HepG2 (cell line): Measurements from ENCODE around the gene TACO1. TPM values are rescaled to one million over a fixed set of nuclear protein-coding genes. Genes with fewer than 3 reads are reported as not detected.

Experiments
- ATAC-seq: fragments of 200-7000 bp; cut with Tn5 transposase; 3 replicates; pipeline ENCODE4 v1.9.1; 2020; ENCODE audit warnings: mild to moderate bottlenecking, moderate library complexity
- BruUV-seq: library from RNA; stranded (reverse); fragments of 400-500 nt; replicated peaks from 2 replicates; lab custom pipeline; 2021; lab: Mats Ljungman, UMichigan
- CTCF ChIA-PET: fragments of 300-600 bp; formaldehyde crosslinking; extraction: SDS; loops from one replicate; lab custom pipeline; 2021; ENCODE audit warnings: low total read pairs, inconsistent platforms, low intra/inter-chr PET ratio; lab: Yijun Ruan, JAX
- POLR2A ChIA-PET: fragments of 350-600 bp; sonication (Branson Sonifier 250); formaldehyde crosslinking; loops from one replicate; lab custom pipeline; 2020; ENCODE audit warnings: antibody characterized with exemption, inconsistent platforms; lab: Yijun Ruan, JAX
- DNase-seq: peaks from one replicate; pipeline ENCODE4 v3.0.0-alpha.2; 2015; ENCODE audit warnings: low spot score
- FAIRE-seq: peaks from 3 replicates; lab custom pipeline; 2011; peaks lifted over from hg19 to GRCh38; lab: Jason Lieb, UNC
- H2AFZ ChIP-seq: one replicate; pipeline ENCODE4 v1.6.1; 2011; ENCODE audit warnings: low read length, inconsistent platforms
- H3K27ac ChIP-seq: fragments of 300-600 bp; 3 replicates; pipeline ENCODE4 v1.8.0; 2011; ENCODE audit warnings: mixed run types, mild to moderate bottlenecking, mixed read lengths, low read length, inconsistent platforms; ENCODE audit not compliant: insufficient read depth; ENCODE audit errors: extremely low read length
- H3K27me3 ChIP-seq, 2 experiments: fragments of 200-600 bp in 1 of 2; 2 replicates in 1 of 2; 3 replicates in 1 of 2; pipeline versions ENCODE4 v1.6.0 to v1.8.0; 2011; ENCODE audit warnings: low read length in 2 of 2, mild to moderate bottlenecking in 2 of 2, moderate library complexity in 2 of 2, inconsistent platforms in 1 of 2; ENCODE audit not compliant: insufficient read depth in 2 of 2, control insufficient read depth in 1 of 2
- H3K36me3 ChIP-seq, 2 experiments: fragments of 200-600 bp in 1 of 2; replicated peaks in 1 of 2; 2 replicates in 1 of 2; 3 replicates in 1 of 2; pipeline versions ENCODE4 v1.5.1 to v1.8.0; 2011; ENCODE audit warnings: low read length in 2 of 2, inconsistent platforms in 1 of 2; ENCODE audit not compliant: insufficient read depth in 2 of 2, control insufficient read depth in 1 of 2
- H3K4me1 ChIP-seq: 2 replicates; pipeline ENCODE4 v1.5.1; 2012; ENCODE audit warnings: low read length, inconsistent platforms; ENCODE audit not compliant: insufficient read depth
- H3K4me2 ChIP-seq: 2 replicates; pipeline ENCODE4 v1.6.0; 2011; ENCODE audit warnings: low read depth, low read length, inconsistent platforms
- H3K4me3 ChIP-seq, 3 experiments: fragments of 200-600 bp in 1 of 3; sonication (generic), shearing (Covaris generic) in 1 of 3; replicated peaks in 1 of 3; 2 replicates each; pipeline ENCODE4 v1.5.1; 2011 to 2016; ENCODE audit warnings: low read length in 3 of 3, inconsistent platforms in 2 of 3, low read depth in 2 of 3, mild to moderate bottlenecking in 2 of 3, control low read depth in 1 of 3, mixed read lengths in 1 of 3; ENCODE audit not compliant: insufficient read depth in 1 of 3
- H3K79me2 ChIP-seq: one replicate; pipeline ENCODE4 v1.6.1; 2011; ENCODE audit warnings: low read length, inconsistent platforms; ENCODE audit not compliant: insufficient read depth
- H3K9ac ChIP-seq: 2 replicates; pipeline ENCODE4 v1.6.0; 2011; ENCODE audit warnings: mild to moderate bottlenecking, low read depth, low read length, inconsistent platforms; ENCODE audit not compliant: insufficient read depth
- H3K9me3 ChIP-seq: 2 replicates; pipeline ENCODE4 v1.5.1; 2012; ENCODE audit warnings: mild to moderate bottlenecking, low read length
- H4K20me1 ChIP-seq: 2 replicates; pipeline ENCODE4 v1.6.0; 2011; ENCODE audit warnings: inconsistent platforms, mild to moderate bottlenecking, low read length, moderate library complexity; ENCODE audit not compliant: insufficient read depth
- BCL6 ChIP-seq: IDR thresholded peaks from 2 replicates; pipeline ENCODE4 v1.6.1; 2016; ENCODE audit warnings: missing genetic modification reagents, missing compliant biosample characterization
- CTCF ChIP-seq: sonication (generic); formaldehyde crosslinking; IDR thresholded peaks from 2 replicates; pipeline ENCODE4 v1.5.0; 2020; ENCODE audit warnings: mild to moderate bottlenecking, missing genetic modification reagents, moderate library complexity
- FOXP1 ChIP-seq, 2 experiments: fragments of 450-650 bp in 1 of 2; IDR thresholded peaks; 2 replicates each; pipeline ENCODE4 v1.6.1; 2017 to 2018; ENCODE audit warnings: antibody characterized with exemption in 1 of 2
- FOXP4 ChIP-seq: sonication (generic); formaldehyde crosslinking; IDR thresholded peaks from 2 replicates; pipeline ENCODE4 v1.4.0; 2020; ENCODE audit warnings: missing genetic modification reagents
- HNF4A ChIP-seq: sonication (generic); formaldehyde crosslinking; IDR thresholded peaks from 2 replicates; pipeline ENCODE4 v1.4.0; 2020; ENCODE audit warnings: missing genetic modification reagents
- MED1 ChIP-seq: sonication (generic); formaldehyde crosslinking; IDR thresholded peaks from 2 replicates; pipeline ENCODE4 v1.4.0; 2020; ENCODE audit warnings: missing genetic modification reagents
- NONO ChIP-seq, 2 experiments: fragments of 450-650 bp in 1 of 2; sonication (generic) in 1 of 2; formaldehyde crosslinking in 1 of 2; IDR thresholded peaks in 1 of 2; conservative IDR thresholded peaks in 1 of 2; 2 replicates each; pipeline versions ENCODE4 v1.6.1 to v1.8.0; 2017 to 2022; ENCODE audit warnings: mild to moderate bottlenecking in 1 of 2, missing genetic modification reagents in 1 of 2, moderate library complexity in 1 of 2
- RARA ChIP-seq: IDR thresholded peaks from 2 replicates; pipeline ENCODE4 v1.6.1; 2016; ENCODE audit warnings: missing genetic modification reagents, missing compliant biosample characterization
- SRSF1 ChIP-seq: fragments of 200-400 bp; formaldehyde crosslinking; optimal IDR thresholded peaks from 2 replicates; pipeline ENCODE3; 2017; ENCODE audit warnings: mild to moderate bottlenecking, low read depth, low read length, moderate library complexity
- TCF7 ChIP-seq: sonication (generic); IDR thresholded peaks from 2 replicates; pipeline ENCODE4 v1.6.1; 2016; ENCODE audit warnings: antibody characterized with exemption, low read depth
- THRA ChIP-seq: sonication (generic); formaldehyde crosslinking; IDR thresholded peaks from 2 replicates; pipeline ENCODE4 v1.4.0; 2020; ENCODE audit warnings: missing genetic modification reagents, borderline replicate concordance
- ZBTB7B ChIP-seq: sonication (generic); formaldehyde crosslinking; IDR thresholded peaks from 2 replicates; pipeline ENCODE4 v1.4.0; 2020; ENCODE audit warnings: missing genetic modification reagents
- ZFX ChIP-seq: sonication (generic); formaldehyde crosslinking; IDR thresholded peaks from 2 replicates; pipeline ENCODE4 v1.4.0; 2020; ENCODE audit warnings: mild to moderate bottlenecking, low read depth, missing genetic modification reagents, moderate library complexity
- ZNF143 ChIP-seq: sonication (generic); formaldehyde crosslinking; IDR thresholded peaks from 2 replicates; pipeline ENCODE4 v1.4.0; 2020; ENCODE audit warnings: missing genetic modification reagents
- ZNF33B ChIP-seq: sonication (generic); formaldehyde crosslinking; IDR thresholded peaks from 2 replicates; pipeline ENCODE4 v1.5.1; 2020; ENCODE audit warnings: mild to moderate bottlenecking, missing genetic modification reagents
- ZNF441 ChIP-seq: sonication (generic); formaldehyde crosslinking; IDR thresholded peaks from 2 replicates; pipeline ENCODE4 v1.7.0; 2021; ENCODE audit warnings: missing genetic modification reagents, borderline replicate concordance
- ZNF710 ChIP-seq: sonication (generic); formaldehyde crosslinking; IDR thresholded peaks from 2 replicates; pipeline ENCODE4 v1.5.0; 2020; ENCODE audit warnings: mild to moderate bottlenecking, missing genetic modification reagents, borderline replicate concordance
- WGBS: methylation state at CpG from one replicate; pipeline ENCODE4 v1.1.6; 2017; ENCODE audit warnings: low lambda C conversion rate; 5-methylcytosine and 5-hydroxymethylcytosine counted together
- in situ Hi-C: cut with HindIII; loops from 2 replicates; pipeline ENCODE4 v1.10.0; 2017; ENCODE audit warnings: low pct_unique_long_range_greater_than_20kb; ENCODE audit not compliant: extremely low pct_ligation_motif_present
- intact Hi-C: fragments of 100-400 bp; cut with micrococcal nuclease; formaldehyde crosslinking; loops from one replicate; pipeline ENCODE4 v1.10.0; 2022; ENCODE audit not compliant: unreplicated experiment
- polyA plus RNA-seq, 8 experiments: library from polyadenylated mRNA; depleted of rRNA in 3 of 8; stranded (reverse) in 7 of 8; unstranded in 1 of 8; fragments of >200 nt; fragmentation: Illumina TruSeq in 4 of 8; extraction: Trizol in 4 of 8; gene quantifications; 2 replicates each; pipeline versions ENCODE4 v1.2.1 to v1.2.3, GENCODE V29; 2011 to 2016; ENCODE audit warnings: low read depth in 4 of 8, missing spikeins in 1 of 8, mixed read lengths in 1 of 8; ENCODE audit not compliant: insufficient read depth in 1 of 8
- total RNA-seq, 5 experiments: library from RNA; depleted of rRNA; stranded (reverse); fragments of >200 nt; fragmentation: Illumina TruSeq; extraction: Trizol; gene quantifications; 2 replicates each; pipeline ENCODE4 v1.2.3, GENCODE V29; 2016; ENCODE audit warnings: low read depth in 1 of 5

Gene TACO1
- total and polyA plus RNA-seq, 2 of the 13 experiments (the other 11 are each of a cell fraction or from before 2014, with no cell fraction given) = 34.7 to 53.6 TPM

GRCh38 chr17:63639125-63639524 is 38.4 kb downstream of the TACO1 start:
- Histone ChIP-seq H2AFZ (no peak overlapping the region), H3K4me2 (peak overlapping the region; percentile 33; the same call in 1 of the 2 replicates), H3K4me3 (no peak overlapping the region), H4K20me1 (no peaks in the 10 kb centered on the region), H3K9ac (no peak overlapping the region), H3K79me2 (no peaks in the 10 kb centered on the region), H3K9me3 (no peaks in the 10 kb centered on the region), H3K4me1 (peaks cover 14% of the 10 kb centered on the region), H3K27ac (peak overlapping the region; percentile 41), H3K27me3 (no peaks in the 10 kb centered on the region), H3K36me3 (peaks cover 9 to 26% of the 10 kb centered on the region in 2 experiments)
- WGBS = 2% methylated on average over 1 of the region's 1 CpG
- POLR2A ChIA-PET = interaction anchor here (2.3 kb wide), 1 partner anchor 17 kb away, joined by 8 read pairs; the partner anchor contains the start of gene MAP3K3
- in situ Hi-C loops (no loop called here), intact Hi-C loops (no loop called here)
- CTCF ChIA-PET = no interaction called here
- no TSS peak for BruUV-seq
- ATAC-seq (peak; percentile 79), DNase-seq (peak; percentile 39), FAIRE-seq (no peak)
- TF ChIP-seq ZNF441 (CRISPR knock-in tag) (no peak), HNF4A (CRISPR knock-in tag) (peak; percentile 56; the same call in 1 of the 2 replicates), ZNF143 (CRISPR knock-in tag) (no peak), ZFX (CRISPR knock-in tag) (peak; percentile 42; the same call in 1 of the 2 replicates), THRA (CRISPR knock-in tag) (peak; percentile 55; the same call in 1 of the 2 replicates), ZBTB7B (CRISPR knock-in tag) (0 out of 2 replicates have a peak, but pooled peaks have one; percentile 35), SRSF1 (no peak), ZNF33B (CRISPR knock-in tag) (no peak), ZNF710 (CRISPR knock-in tag) (peak; percentile 23; the same call in 1 of the 2 replicates), FOXP4 (CRISPR knock-in tag) (peak; percentile 44; the same call in 1 of the 2 replicates), MED1 (CRISPR knock-in tag) (peak; percentile 44; the same call in 1 of the 2 replicates), CTCF (peak; percentile 44), TCF7 (peak; percentile 51; the same call in 1 of the 2 replicates), BCL6 (CRISPR knock-in tag) (0 out of 2 replicates have a peak, but pooled peaks have one; percentile 11), NONO (IDR thresholded peaks at IDR 0.05) (no peak), NONO (CRISPR knock-in tag; conservative IDR thresholded peaks at IDR 0.05) (0 out of 2 replicates have a peak, but pooled peaks have one; percentile 39), RARA (0 out of 2 replicates have a peak, but pooled peaks have one; percentile 27), FOXP1 (IDR thresholded peaks at IDR 0.05) (no peak), FOXP1 (CRISPR knock-in tag; IDR thresholded peaks at IDR 0.05) (peak; percentile 24; the same call in 1 of the 2 replicates)
